Progenitor cell of endocrine pancreas (in vitro differentiated cells): ENCODE measurements around the gene PKP3. TPM values are rescaled to one million over a fixed set of nuclear protein-coding genes. Genes with fewer than 3 reads are reported as not detected.

Experiments used
- DNase-seq: peaks from one replicate; pipeline ENCODE4 v3.0.0; 2021; ENCODE audit warnings: low spot score; ENCODE audit not compliant: unreplicated experiment
- H3K27ac Mint-ChIP-seq: 2 replicates; pipeline ENCODE4 v1.8.0; 2021; ENCODE audit warnings: mild to moderate bottlenecking, moderate library complexity, mixed read lengths
- H3K27me3 Mint-ChIP-seq: 2 replicates; pipeline ENCODE4 v1.8.0; 2021; ENCODE audit warnings: mixed read lengths
- H3K36me3 Mint-ChIP-seq: 2 replicates; pipeline ENCODE4 v1.8.0; 2022; ENCODE audit warnings: mixed read lengths; ENCODE audit not compliant: insufficient read depth
- H3K4me1 Mint-ChIP-seq: 2 replicates; pipeline ENCODE4 v1.8.0; 2021; ENCODE audit warnings: low read depth, mixed read lengths
- H3K4me3 Mint-ChIP-seq: 2 replicates; pipeline ENCODE4 v1.8.0; 2021; ENCODE audit warnings: low read depth, mild to moderate bottlenecking, moderate library complexity, mixed read lengths
- H3K9me3 Mint-ChIP-seq: 2 replicates; pipeline ENCODE4 v1.8.0; 2021; ENCODE audit warnings: low read depth, mixed read lengths
- total RNA-seq: library from RNA; stranded (reverse); gene quantifications from 2 replicates; pipeline ENCODE4 v1.2.1, GENCODE V29; 2021
- TF ChIP-seq, protein P1 (sequence below): fragments of 200-600 bp; sonication (generic); IDR thresholded peaks from one replicate; pipeline ENCODE4 v1.5.0; 2021; ENCODE audit warnings: antibody characterized with exemption, mild to moderate bottlenecking; ENCODE audit not compliant: unreplicated experiment

Gene PKP3
- total RNA-seq, 1 donor from 2014 or later, result 55.9 TPM

GRCh38 chr11:437228-437870 is 43.3 kb downstream of the PKP3 start:
- Mint-ChIP-seq H3K36me3 (no peaks in the 10 kb centered on the region), H3K4me1 (no peaks in the 10 kb centered on the region), H3K27ac (no peak overlapping the region), H3K4me3 (no peak overlapping the region), H3K9me3 (no peaks in the 10 kb centered on the region), H3K27me3 (no peaks in the 10 kb centered on the region)
- no peak for DNase-seq
- TF ChIP-seq, protein P1, sequence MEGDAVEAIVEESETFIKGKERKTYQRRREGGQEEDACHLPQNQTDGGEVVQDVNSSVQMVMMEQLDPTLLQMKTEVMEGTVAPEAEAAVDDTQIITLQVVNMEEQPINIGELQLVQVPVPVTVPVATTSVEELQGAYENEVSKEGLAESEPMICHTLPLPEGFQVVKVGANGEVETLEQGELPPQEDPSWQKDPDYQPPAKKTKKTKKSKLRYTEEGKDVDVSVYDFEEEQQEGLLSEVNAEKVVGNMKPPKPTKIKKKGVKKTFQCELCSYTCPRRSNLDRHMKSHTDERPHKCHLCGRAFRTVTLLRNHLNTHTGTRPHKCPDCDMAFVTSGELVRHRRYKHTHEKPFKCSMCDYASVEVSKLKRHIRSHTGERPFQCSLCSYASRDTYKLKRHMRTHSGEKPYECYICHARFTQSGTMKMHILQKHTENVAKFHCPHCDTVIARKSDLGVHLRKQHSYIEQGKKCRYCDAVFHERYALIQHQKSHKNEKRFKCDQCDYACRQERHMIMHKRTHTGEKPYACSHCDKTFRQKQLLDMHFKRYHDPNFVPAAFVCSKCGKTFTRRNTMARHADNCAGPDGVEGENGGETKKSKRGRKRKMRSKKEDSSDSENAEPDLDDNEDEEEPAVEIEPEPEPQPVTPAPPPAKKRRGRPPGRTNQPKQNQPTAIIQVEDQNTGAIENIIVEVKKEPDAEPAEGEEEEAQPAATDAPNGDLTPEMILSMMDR, result no peak

DNA sequence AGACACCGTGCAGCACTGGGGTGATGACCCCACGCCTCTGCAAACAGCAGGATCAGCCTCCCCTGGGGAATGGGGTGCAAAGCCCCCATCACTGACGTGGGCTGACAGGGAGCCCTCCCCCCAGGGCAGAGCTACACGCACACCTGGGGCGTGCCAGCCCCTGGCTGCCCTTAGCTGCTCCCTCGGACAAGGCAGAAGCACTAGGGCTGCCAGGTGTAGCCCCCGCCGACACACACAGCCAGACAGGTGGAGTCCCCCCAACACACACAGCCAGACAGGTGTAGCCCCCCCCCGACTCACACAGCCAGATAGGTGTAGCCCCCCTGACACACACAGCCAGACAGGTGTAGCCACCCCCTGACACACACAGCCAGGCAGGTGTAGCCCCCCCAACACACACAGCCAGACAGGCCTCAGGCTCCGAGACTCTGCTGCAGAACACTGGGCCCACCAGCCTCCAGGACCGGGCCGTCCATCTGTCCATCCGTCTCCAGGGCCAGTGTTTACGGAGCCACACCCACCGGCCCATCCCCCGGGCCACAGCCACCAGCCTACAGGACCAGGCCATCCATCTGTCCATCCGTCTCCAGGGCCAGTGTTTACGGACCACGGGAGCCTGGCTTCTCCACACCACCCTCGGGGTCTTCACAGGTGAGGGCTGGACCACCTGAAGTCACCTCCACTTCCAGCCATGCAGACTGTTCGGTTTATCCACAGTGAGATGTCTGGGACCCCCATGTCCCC is 44.3 kb downstream of the PKP3 start:
- Mint-ChIP-seq H3K4me1 (no peaks in the 10 kb centered on the region), H3K27me3 (no peaks in the 10 kb centered on the region), H3K36me3 (no peaks in the 10 kb centered on the region), H3K4me3 (no peak overlapping the region), H3K27ac (no peak overlapping the region), H3K9me3 (no peaks in the 10 kb centered on the region)
- TF ChIP-seq, protein P1, result no peak
- DNase-seq, result no peak

DNA sequence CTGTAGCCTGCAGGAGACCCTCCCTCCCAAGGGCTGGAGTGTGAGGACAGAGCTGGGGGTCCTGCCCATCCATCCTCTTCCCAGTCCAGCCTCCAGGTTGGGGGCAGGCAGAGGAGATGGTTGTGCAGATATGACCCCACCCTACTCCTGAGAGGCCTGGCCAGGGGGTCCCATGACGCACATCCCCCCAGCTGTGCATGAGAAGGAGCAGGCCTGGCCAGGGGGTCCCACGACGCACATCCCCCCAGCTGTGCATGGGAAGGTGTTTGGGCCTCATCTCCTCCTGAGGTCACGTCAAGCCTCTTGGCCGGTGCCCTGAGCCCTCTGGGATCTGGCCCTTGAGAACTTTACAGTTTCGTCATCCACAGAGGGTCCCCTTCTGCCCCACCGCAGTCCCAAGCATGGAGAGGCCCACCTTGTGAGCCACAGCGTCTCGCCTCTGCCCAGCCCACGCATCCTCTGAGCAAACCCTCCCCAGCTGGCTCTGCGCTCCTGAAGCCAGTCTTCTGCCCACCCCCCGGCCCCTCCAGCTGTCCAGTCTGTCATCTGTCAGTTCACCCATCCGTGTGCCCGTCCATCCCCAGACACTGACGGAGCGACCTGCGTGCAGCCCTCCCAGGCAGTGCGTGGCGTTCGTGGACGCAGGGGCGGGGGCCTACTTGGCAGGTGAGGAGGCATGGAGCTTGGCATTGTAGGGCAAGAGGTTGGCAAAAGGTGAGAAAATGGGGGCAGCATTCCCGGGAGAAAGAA is 45.5 kb downstream of the PKP3 start:
- H3K27me3 Mint-ChIP-seq, result peaks cover 3% of the 10 kb centered on the region
- TF ChIP-seq, protein P1, result no peak

DNA sequence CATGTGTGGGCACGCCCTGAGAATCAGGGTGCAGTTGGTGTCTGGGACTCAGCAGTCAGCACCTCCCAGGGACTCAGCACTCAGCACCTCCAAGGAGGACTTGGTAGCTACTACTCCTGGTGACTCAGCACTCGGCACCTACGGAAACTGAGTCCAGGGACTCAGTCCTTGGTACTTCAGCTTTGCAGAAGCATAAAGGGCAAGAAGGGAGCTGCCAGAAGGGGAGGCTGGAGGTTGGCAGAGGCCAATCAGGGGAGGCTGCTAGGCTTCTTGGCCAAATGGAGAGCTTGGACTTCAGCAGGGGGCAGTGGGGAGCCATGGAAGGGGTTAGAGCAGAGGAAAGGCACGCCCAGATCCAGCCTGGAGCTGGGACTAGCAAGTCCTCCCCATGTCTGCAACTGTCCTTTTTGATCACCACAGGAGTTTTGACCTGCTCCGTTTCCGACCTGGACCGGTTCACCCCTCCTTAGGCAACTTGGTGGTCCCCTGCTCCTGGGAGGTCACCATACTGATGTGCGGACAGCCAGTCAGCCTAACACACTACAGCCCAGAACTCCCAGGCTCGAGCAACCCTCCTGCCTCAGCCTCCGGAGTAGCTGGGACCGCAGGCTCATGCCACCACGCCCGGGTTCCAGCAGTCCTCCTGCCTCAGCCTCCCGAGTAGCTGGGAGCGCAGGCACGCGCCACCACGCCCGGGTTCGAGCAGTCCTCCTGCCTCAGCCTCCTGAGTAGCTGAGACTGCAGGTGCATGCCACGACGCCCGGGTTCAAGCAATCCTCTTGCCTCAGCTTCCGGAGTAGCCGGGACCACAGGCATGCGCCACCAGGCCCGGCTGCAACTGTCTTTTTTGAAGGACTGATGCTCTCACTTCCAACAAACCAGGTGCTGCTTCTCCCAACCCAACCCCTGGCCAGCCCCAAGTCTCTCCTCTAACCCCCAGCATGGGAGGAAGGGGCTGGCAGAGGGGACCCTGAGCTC is 46.3 kb downstream of the PKP3 start:
- Mint-ChIP-seq H3K9me3 (no peaks in the 10 kb centered on the region), H3K36me3 (no peaks in the 10 kb centered on the region), H3K27me3 (peaks cover 3% of the 10 kb centered on the region), H3K4me1 (peaks cover 3% of the 10 kb centered on the region), H3K4me3 (no peak overlapping the region), H3K27ac (peak overlapping the region; percentile 45)
- TF ChIP-seq, protein P1, result no peak
- DNase-seq, result no peak

More for the DNA sequence above, 45.5 kb downstream of the PKP3 start:
- Mint-ChIP-seq H3K4me1 (peaks cover 3% of the 10 kb centered on the region), H3K27ac (no peak overlapping the region), H3K36me3 (no peaks in the 10 kb centered on the region), H3K4me3 (no peak overlapping the region), H3K9me3 (no peaks in the 10 kb centered on the region)
- DNase-seq, result no peak

GRCh38 chr11:441043-441417 is 47.0 kb downstream of the PKP3 start:
- Mint-ChIP-seq H3K4me1 (peaks cover 3% of the 10 kb centered on the region), H3K27ac (no peak overlapping the region), H3K36me3 (no peaks in the 10 kb centered on the region), H3K27me3 (peaks cover 3% of the 10 kb centered on the region), H3K9me3 (no peaks in the 10 kb centered on the region), H3K4me3 (peak overlapping the region; percentile 41)
- TF ChIP-seq, protein P1, result no peak
- DNase-seq, result no peak
